ENCODE measurements around the gene CD226.
"Not testable (repeated sequence)": the region's sequence is repeated elsewhere in the genome, so short reads cannot be mapped to it uniquely, and the experiment has no call there.

CD226 gene

DNA sequence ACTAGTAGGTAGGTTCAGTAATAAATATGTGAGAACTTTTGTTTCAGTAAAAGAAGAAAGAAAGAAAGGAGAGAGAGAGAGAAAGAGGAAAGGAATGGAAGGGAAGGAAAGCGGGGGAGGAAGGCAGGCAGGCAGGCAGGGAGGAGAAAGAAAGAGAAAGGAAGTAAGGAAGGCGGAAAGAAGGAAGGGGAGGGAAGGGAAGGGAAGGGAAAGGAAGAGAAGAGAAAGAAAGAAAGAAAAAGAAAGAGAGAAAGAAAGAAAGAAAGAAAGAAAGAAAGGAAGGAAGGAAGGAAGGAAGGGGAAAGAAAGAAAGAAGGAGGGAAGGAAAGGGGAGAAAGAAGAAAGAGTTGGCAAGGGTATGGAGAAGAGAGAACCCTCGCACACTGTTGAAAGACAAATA, 67.6 kb downstream of the CD226 start:
- DNase-seq = no peak
- Mint-ChIP-seq H3K4me1 (ENCODE audit: low read depth) (peaks cover 77% of the 10 kb centered on the region), H3K27ac (no peak overlapping the region), H3K4me3 (no peak overlapping the region), H3K27me3 (no peaks in the 10 kb centered on the region), H3K36me3 (ENCODE audit: low read depth) (peaks cover 92% of the 10 kb centered on the region), H3K9me3 (peaks cover 14% of the 10 kb centered on the region)

DNA sequence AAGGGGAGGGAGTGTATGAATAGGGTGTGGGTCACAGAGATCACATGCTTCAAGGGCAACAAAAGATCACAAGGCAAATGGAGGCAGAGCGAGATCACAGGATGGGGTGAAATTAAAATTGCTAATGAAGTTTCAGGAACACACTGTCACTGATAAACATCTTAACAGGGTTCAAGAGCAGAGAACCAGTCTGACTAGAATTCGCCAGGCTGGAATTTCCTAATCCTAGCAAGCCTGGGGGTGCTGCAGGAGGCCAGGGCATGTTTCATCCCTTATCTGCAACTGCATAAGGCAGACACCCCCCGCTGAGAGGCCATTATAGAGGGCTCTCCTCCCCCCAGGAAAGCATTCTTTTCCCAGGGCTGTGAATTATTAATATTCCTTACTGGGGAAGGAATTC, 68.6 kb downstream of the CD226 start:
- H3K4me3 Mint-ChIP-seq, DNase-seq, H3K27me3 Mint-ChIP-seq: not testable (repeated sequence)
- H3K27ac Mint-ChIP-seq = peak overlapping the region; percentile 30
- H3K4me1 Mint-ChIP-seq (ENCODE audit: low read depth) = peaks cover 75% of the 10 kb centered on the region
- H3K36me3 Mint-ChIP-seq (ENCODE audit: low read depth) = peaks cover 90% of the 10 kb centered on the region
- H3K9me3 Mint-ChIP-seq = peaks cover 14% of the 10 kb centered on the region

DNA sequence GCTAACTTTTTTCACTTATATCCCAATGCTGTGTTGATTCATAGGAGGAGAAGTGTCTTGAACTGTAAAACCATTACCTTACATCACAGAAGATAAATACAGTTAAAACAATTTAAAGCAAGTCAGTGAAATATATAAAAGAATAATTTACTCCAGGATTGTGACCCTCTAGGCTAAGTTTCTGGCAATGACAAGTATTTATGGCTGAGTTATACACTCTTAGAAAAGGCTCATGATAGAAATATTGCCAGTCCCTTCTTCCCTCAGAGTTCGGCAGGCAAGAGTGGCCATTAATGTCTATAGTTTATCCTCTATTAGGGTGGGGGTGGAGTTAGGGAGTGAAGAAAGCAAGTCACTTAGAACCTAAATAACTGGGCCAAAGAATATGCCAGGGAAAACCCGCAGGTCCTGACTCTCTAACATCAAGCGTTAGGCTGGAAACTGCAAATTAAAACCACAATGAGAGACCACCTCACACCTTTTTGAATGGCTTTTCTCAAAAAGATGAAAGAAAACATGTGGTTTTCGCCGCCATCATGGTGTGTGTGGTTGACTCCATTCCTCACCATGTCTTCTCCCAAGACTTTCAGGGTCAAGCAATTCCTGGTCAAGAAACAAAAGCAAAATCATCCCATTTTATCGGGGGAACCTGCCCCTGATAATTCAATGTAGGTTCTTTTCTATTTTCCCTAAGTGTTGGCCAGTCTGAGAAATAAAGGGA, 69.3 kb downstream of the CD226 start:
- peaks cover 70% of the 10 kb centered on the region for H3K4me1 Mint-ChIP-seq (ENCODE audit: low read depth)
- H3K27ac Mint-ChIP-seq = peak overlapping the region; percentile 61
- no peak overlapping the region for H3K4me3 Mint-ChIP-seq
- DNase-seq = no peak
- no peaks in the 10 kb centered on the region for H3K27me3 Mint-ChIP-seq
- H3K9me3 Mint-ChIP-seq = peaks cover 14% of the 10 kb centered on the region
- H3K36me3 Mint-ChIP-seq (ENCODE audit: low read depth) = peaks cover 89% of the 10 kb centered on the region

DNA sequence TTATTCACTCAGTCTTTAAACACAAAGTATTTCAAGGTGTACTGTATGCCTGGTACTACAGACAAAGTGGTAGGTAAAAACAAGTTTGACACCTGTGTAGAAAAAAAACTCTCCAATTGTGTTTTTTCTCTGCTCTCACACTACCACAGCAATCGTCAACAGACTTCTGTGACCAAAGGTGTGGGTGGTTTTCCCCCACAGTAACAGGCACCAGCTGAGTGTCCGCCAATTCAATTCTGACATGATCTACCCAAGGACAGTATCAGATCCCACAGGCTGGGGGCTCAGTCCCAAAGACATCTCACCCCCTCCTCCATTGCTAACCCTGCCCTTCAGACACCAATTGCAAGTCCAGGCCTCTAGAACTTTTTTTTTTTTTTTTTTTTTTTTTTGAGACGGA, 71.2 kb downstream of the CD226 start:
- H3K27me3 Mint-ChIP-seq = no peaks in the 10 kb centered on the region
- H3K4me3 Mint-ChIP-seq = no peak overlapping the region
- peaks cover 14% of the 10 kb centered on the region for H3K9me3 Mint-ChIP-seq
- peak overlapping the region; percentile 79 for H3K27ac Mint-ChIP-seq
- DNase-seq = no peak
- H3K4me1 Mint-ChIP-seq (ENCODE audit: low read depth) = peaks cover 62% of the 10 kb centered on the region
- H3K36me3 Mint-ChIP-seq (ENCODE audit: low read depth) = peaks cover 86% of the 10 kb centered on the region

DNA sequence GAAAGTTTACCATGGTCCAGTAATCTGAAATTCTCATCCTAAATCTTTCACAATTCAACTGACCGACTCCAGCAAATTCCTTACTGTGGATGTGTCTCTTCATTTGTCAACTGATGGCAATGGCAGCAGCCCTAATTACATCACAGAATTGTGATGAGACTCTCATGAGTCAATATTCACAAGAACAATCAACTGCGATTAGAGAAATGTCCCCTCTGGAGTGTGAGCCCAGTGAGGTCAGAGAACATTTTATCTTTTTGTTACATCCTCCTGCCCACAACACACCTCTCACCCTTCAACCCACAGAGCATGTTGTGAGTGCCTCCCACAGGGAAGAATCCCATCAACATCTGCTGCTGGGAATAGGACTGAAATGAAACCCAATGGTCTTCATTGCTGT, 73.6 kb downstream of the CD226 start:
- Mint-ChIP-seq H3K4me1 (ENCODE audit: low read depth) (peaks cover 52% of the 10 kb centered on the region), H3K27ac (peak overlapping the region; percentile 39), H3K9me3 (peaks cover 4% of the 10 kb centered on the region), H3K27me3 (no peaks in the 10 kb centered on the region), H3K4me3 (no peak overlapping the region), H3K36me3 (ENCODE audit: low read depth) (peaks cover 86% of the 10 kb centered on the region)
- no peak for DNase-seq

DNA sequence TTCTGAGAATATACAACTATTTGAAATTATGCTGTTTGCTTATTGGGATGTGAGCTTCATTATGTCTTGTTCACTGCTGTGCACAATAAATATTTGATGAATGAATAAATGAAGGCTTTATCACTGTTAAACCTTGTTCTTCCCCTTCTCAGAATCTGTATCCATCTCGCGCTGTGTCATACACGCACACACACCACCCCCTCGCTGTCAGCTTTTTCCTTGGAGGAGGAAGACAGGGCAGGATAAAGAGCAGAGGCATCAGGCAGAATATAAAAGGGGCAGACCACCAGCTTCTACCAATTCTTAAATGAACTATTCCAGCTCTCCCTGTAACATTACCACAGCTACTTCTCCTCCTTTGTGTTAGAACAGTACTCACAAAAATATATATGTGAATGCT, 75.0 kb downstream of the CD226 start:
- Mint-ChIP-seq H3K4me3 (no peak overlapping the region), H3K27me3 (no peaks in the 10 kb centered on the region), H3K36me3 (ENCODE audit: low read depth) (peaks cover 84% of the 10 kb centered on the region), H3K27ac (peak overlapping the region; percentile 77), H3K4me1 (ENCODE audit: low read depth) (peaks cover 41% of the 10 kb centered on the region), H3K9me3 (no peaks in the 10 kb centered on the region)
- DNase-seq = no peak

DNA sequence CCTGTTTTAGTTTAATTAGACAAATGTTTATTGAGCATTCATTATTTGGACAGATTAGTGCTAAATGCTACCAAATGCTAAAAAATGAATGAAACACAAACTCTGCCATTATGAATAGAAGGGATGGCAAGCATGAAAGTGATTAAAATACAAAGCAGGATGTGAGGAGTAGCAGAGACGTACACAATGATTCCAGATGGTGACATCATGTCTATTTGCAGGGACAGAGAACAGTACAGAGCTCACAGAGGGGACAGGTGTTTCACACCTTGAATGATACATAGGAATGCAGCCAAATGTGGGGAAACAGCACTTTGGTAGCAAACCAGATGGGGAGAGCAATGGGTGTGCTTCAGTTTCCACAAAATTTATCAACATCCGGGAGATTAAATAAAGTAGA, 76.3 kb downstream of the CD226 start:
- peak overlapping the region; percentile 27 for H3K27ac Mint-ChIP-seq
- no peaks in the 10 kb centered on the region for H3K9me3 Mint-ChIP-seq
- no peaks in the 10 kb centered on the region for H3K27me3 Mint-ChIP-seq
- peaks cover 33% of the 10 kb centered on the region for H3K4me1 Mint-ChIP-seq (ENCODE audit: low read depth)
- peaks cover 83% of the 10 kb centered on the region for H3K36me3 Mint-ChIP-seq (ENCODE audit: low read depth)
- H3K4me3 Mint-ChIP-seq = no peak overlapping the region
- DNase-seq = no peak

DNA sequence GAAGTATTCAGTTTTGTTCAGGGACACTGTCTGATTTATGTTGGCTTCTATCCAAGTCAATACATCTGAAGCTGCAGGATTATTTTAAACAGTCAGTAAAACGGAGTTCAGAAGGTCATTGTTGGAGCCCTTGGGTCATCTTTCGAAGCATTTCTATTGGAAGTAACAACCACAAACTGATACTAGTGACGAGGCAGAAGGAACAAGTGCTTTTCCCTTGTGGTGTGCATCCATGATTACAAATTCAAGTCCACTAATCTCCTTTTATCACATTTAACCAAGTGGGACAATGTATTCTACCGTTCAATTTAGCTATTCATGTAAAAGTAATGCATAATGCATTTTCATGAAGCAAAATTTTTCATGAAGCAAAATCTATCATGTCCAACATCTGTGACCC, 76.9 kb downstream of the CD226 start:
- no peak for DNase-seq
- peaks cover 35% of the 10 kb centered on the region for H3K4me1 Mint-ChIP-seq (ENCODE audit: low read depth)
- peaks cover 83% of the 10 kb centered on the region for H3K36me3 Mint-ChIP-seq (ENCODE audit: low read depth)
- no peak overlapping the region for H3K4me3 Mint-ChIP-seq
- H3K27me3 Mint-ChIP-seq = no peaks in the 10 kb centered on the region
- H3K9me3 Mint-ChIP-seq = no peaks in the 10 kb centered on the region
- H3K27ac Mint-ChIP-seq = peak overlapping the region; percentile 18

DNA sequence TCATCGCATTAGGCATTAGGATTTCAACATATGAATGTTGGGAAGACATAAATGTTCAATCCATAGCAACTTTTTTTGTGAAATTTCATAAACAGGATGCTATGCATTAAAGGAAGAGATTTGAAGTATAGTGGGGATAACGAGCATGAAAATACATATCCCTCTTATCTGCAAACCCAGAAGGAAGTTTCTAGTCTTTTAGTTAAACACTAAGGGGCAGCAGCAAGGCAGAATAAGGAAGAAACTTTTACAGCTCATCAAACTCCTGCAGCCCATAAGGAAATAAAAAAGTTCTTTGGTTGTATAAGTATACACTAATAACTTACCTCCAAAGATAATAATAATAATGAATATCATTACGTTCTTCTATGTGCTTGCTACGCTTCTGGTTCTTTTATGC, 81.5 kb downstream of the CD226 start:
- Mint-ChIP-seq H3K27me3 (no peaks in the 10 kb centered on the region), H3K4me3 (no peak overlapping the region), H3K27ac (no peak overlapping the region), H3K36me3 (ENCODE audit: low read depth) (peaks cover 89% of the 10 kb centered on the region), H3K4me1 (ENCODE audit: low read depth) (peaks cover 25% of the 10 kb centered on the region), H3K9me3 (peaks cover 3% of the 10 kb centered on the region)
- no peak for DNase-seq

DNA sequence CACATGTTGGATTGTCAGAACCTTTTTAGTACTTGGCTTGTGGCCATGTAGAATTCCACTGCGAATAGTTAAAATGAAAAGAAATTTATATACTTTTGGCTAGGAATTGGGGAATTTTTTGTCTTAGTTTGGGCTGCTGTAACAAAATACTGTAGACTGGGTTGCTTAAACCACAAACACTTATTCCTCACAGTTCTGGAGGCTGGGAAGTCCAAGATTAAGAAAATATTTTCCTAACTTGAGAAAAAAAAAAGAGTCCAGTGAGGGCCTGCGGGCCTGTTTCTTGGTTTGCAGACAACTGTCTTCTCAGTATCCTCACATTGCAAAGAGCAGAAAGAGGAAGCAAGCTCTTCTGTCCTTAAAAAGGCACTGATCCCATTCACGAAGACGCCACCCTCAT, 81.9 kb downstream of the CD226 start:
- H3K4me3 Mint-ChIP-seq = no peak overlapping the region
- H3K9me3 Mint-ChIP-seq = peaks cover 3% of the 10 kb centered on the region
- peaks cover 85% of the 10 kb centered on the region for H3K36me3 Mint-ChIP-seq (ENCODE audit: low read depth)
- H3K4me1 Mint-ChIP-seq (ENCODE audit: low read depth) = peaks cover 24% of the 10 kb centered on the region
- no peak overlapping the region for H3K27ac Mint-ChIP-seq
- H3K27me3 Mint-ChIP-seq = no peaks in the 10 kb centered on the region
- DNase-seq = no peak

DNA sequence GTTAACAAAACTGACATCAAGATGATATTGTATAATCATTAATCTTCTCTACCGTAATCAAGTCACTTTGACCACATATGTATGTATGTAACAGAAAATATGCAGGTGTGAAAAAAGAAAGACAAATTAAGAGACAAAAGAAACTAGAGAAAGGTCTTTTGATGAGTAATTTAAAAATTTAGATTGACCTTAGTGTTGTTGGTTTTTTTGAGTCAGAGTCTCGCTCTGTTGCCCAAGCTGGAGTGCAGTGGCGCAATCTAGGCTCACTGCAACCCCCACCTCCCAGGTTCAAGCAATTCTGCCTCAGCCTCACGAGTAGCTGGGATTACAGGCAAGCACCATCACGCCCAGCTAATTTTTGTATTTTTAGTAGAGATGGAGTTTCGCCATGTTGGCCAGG, 82.9 kb downstream of the CD226 start:
- peaks cover 83% of the 10 kb centered on the region for H3K36me3 Mint-ChIP-seq (ENCODE audit: low read depth)
- not testable (repeated sequence) for H3K27me3 Mint-ChIP-seq, DNase-seq, H3K4me3 Mint-ChIP-seq, H3K9me3 Mint-ChIP-seq
- peak overlapping the region; percentile 88 for H3K27ac Mint-ChIP-seq
- peaks cover 24% of the 10 kb centered on the region for H3K4me1 Mint-ChIP-seq (ENCODE audit: low read depth)

DNA sequence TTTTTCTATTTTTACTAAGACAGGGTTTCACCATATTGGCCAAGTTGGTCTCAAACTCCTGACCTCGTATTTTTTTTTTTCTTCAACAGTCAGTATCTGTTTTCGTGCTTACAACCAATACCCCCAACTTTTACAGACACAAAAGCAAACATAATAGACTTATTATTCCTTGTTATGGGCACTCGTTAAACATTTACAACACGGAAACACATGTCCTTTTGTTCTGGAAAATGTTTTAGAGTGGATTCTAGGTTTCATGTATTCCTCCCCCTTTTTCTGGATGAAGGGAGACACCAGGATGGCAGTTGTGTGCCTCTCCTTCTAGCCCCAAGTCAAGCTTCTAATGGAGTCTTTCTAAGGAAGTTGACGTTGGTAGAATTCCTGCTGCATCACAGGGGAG, 88.8 kb downstream of the CD226 start:
- H3K4me1 Mint-ChIP-seq (ENCODE audit: low read depth) = peaks cover 2% of the 10 kb centered on the region
- no peak for DNase-seq
- H3K27me3 Mint-ChIP-seq = no peaks in the 10 kb centered on the region
- no peak overlapping the region for H3K4me3 Mint-ChIP-seq
- H3K36me3 Mint-ChIP-seq (ENCODE audit: low read depth) = peaks cover 80% of the 10 kb centered on the region
- H3K27ac Mint-ChIP-seq = no peak overlapping the region
- H3K9me3 Mint-ChIP-seq = peaks cover 2% of the 10 kb centered on the region

DNA sequence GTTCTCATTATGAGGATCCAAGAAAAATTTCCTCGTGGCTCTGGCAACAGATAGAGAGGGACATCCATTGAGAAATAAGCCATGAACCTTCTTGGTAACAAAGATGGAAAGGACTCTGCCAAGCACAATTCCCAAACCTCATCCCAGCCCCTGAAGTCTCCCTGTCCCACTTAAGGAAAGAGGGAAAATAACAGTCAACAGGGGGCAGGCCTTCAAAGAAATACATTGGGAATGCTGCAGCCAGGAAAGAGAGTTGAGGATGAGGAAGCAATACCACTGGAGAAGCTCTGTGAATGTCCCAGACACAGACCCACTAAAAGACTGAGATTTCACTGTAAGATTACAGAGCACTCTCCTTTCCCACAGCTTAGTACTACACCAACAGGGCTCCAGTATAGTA, 93.2 kb downstream of the CD226 start:
- DNase-seq = no peak
- no peak overlapping the region for H3K27ac Mint-ChIP-seq
- peaks cover 2% of the 10 kb centered on the region for H3K9me3 Mint-ChIP-seq
- peaks cover 56% of the 10 kb centered on the region for H3K36me3 Mint-ChIP-seq (ENCODE audit: low read depth)
- no peaks in the 10 kb centered on the region for H3K27me3 Mint-ChIP-seq
- peaks cover 3% of the 10 kb centered on the region for H3K4me1 Mint-ChIP-seq (ENCODE audit: low read depth)
- H3K4me3 Mint-ChIP-seq = no peak overlapping the region

DNA sequence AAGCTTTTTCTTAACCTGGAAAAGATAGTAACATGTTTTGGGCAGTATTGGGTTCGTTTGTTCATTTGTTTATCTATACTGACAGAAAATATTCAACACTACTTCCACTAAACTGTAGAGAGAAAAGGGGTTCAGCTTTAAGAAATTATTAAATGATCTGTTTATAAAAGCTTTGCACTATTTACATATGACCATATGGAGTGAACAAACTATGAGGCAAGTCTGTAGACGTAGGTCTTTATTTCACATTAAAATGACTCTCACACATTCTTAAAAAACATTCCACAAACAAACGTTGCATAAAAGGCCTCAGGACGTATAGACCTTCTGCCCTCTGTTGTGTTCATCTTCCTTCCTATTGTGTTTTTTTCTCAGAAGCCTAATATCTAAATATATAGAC, 94.6 kb downstream of the CD226 start:
- H3K9me3 Mint-ChIP-seq = peaks cover 2% of the 10 kb centered on the region
- H3K4me1 Mint-ChIP-seq (ENCODE audit: low read depth) = peaks cover 3% of the 10 kb centered on the region
- DNase-seq = no peak
- H3K36me3 Mint-ChIP-seq (ENCODE audit: low read depth) = peaks cover 44% of the 10 kb centered on the region
- no peak overlapping the region for H3K27ac Mint-ChIP-seq
- no peak overlapping the region for H3K4me3 Mint-ChIP-seq
- no peaks in the 10 kb centered on the region for H3K27me3 Mint-ChIP-seq

DNA sequence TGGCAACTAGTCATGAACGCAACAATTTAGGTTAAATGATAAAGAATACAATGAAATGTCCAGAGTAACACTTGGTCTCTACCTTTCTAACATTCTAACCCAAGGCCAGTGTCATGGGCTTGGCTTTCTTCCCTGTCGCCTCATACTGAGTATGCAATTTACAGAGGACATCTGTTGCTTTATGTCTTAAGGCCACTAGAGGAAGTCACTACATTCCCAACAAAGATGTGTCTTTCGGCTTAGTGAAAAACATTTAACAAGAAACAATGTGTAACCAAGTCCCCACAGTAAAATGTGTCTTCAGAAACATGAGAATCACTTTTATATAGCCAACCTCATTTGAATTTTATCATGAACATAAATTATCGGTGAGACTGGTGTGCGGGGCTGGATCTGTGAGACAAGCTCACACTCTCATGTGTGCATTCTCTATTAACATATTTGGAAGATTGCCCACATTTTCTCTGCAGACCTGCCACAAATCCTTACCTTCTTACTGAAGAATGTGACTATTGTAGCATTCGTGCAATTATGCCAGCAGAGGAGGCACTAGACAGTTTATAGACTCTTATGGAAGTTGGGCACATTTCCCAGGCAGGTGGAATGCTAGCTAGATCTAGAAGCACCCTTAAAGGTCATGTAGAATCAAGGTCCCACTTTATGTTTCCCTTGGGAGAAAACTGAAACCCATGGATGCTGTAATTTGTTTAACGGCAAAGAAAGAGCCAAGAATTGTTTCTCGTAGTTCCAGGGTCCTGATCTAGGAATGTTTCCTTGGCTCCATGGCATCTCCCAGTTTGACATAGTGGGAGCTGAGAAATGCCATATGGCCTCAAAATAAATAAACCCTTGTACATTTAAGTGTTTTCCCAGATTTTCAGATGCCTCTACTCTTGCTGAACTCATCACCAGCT, 101.8 kb downstream of the CD226 start:
- Mint-ChIP-seq H3K9me3 (no peaks in the 10 kb centered on the region), H3K36me3 (ENCODE audit: low read depth) (peaks cover 8% of the 10 kb centered on the region), H3K4me1 (ENCODE audit: low read depth) (no peaks in the 10 kb centered on the region), H3K27me3 (no peaks in the 10 kb centered on the region), H3K27ac (no peak overlapping the region), H3K4me3 (no peak overlapping the region)
- DNase-seq = no peak
